Measurements from ENCODE around the gene HTR1D. TPM values are rescaled to one million over a fixed set of nuclear protein-coding genes. Genes with fewer than 3 reads are reported as not detected.

The HTR1D gene
- total RNA-seq, 1 experiment from 2014 or later: 3.5 TPM

DNA sequence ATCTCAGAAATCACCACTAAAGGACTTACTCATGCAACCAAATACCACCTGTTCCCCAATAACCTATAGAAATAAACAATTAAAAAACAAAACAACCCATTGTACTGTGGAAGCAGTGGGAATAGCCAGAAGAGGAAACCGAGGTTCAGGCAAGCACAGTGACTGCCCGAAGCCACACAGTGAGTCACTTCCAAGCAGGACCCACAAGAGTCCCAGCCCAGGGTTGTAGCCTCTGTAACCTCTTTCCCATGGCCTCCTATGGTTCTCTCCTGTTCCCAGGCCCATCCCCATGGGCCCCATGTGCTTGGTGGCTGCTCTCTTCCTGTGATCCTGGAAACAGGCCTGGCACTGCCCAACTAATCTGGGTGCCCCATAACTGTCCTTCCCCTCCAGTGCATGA lies 29.0 kb upstream of the HTR1D start:
- Histone ChIP-seq H3K4me3 (replicated peaks in 1 of 2; ENCODE audit: low read depth in 1 of 2, low read length in 2 of 2) (no peak overlapping the region), H3K9me3 (ENCODE audit: control insufficient read depth in 1 of 2, insufficient read depth in 1 of 2, low read depth in 1 of 2, low read length in 2 of 2) (no peaks in the 10 kb centered on the region), H2AFZ (ENCODE audit: low read depth, low read length, poor library complexity, severe bottlenecking) (no peak overlapping the region), H3K79me2 (ENCODE audit: insufficient read depth, low read length) (no peaks in the 10 kb centered on the region), H3K4me2 (ENCODE audit: low read length) (no peak overlapping the region), H3K36me3 (ENCODE audit: control insufficient read depth in 1 of 2, insufficient read depth in 2 of 2, low read length in 2 of 2) (no peaks in the 10 kb centered on the region), H3K9ac (ENCODE audit: low read length) (no peak overlapping the region), H3K27me3 (ENCODE audit: insufficient read depth, low read length) (no peaks in the 10 kb centered on the region), H3K4me1 (ENCODE audit: control insufficient read depth in 1 of 2, insufficient read depth in 2 of 2, low read length in 2 of 2) (peaks cover 0 to 8% of the 10 kb centered on the region in 2 experiments; a peak in 2 of 4 replicates), H3K27ac (ENCODE audit: low read depth, low read length) (no peak overlapping the region), H3K9me2 (ENCODE audit: insufficient read depth) (no peaks in the 10 kb centered on the region), H4K20me1 (ENCODE audit: insufficient read depth) (no peaks in the 10 kb centered on the region)
- intact Hi-C loops (cut with micrococcal nuclease): no loop called here
- ChIA-PET RAD21 (ENCODE audit: low non-redundant PET in 1 of 2, low total read pairs in 2 of 2, uncharacterized antibody in 2 of 2, unreplicated experiment in 2 of 2) (no interaction called here), POLR2A (no interaction called here), CTCF (no interaction called here)
- DNase-seq (ENCODE audit: low read depth, low spot score) (no peak), ATAC-seq (no peak; the same call in 1 of the 2 replicates)
- no TSS peak for BruUV-seq (replicated peaks)
- no peak for TF ChIP-seq TCF7L2 (IDR thresholded peaks at IDR 0.05; ENCODE audit: borderline replicate concordance, extremely low read depth, insufficient read depth, insufficient read length)

DNA sequence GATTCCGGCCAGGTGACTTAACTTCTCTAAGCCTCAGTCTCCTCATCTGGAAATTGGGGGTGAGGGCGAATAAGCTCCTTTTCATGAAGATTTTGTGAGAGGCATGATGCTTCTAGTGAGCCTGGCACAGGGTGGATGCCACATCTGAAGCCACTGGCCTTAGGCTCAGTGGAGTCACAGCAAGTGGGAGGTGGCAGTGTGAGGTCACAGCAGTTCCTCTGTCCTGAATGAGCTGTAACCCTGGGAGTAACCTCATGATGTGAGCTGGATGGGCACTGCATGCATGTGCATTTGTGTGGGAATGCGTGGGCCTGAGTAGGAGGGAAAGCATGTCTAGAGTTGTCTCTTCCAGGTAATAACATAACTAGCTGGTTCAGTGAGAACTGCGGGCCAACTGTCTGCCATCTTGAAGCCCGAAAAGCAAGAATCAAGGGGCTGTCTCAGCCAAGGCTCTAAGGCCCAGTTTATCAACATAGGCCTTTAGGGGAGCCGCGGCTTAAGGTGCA lies 27.0 kb upstream of the HTR1D start:
- DNase-seq (ENCODE audit: low read depth, low spot score): no peak
- Histone ChIP-seq H3K9me3 (ENCODE audit: control insufficient read depth in 1 of 2, insufficient read depth in 1 of 2, low read depth in 1 of 2, low read length in 2 of 2) (no peaks in the 10 kb centered on the region), H3K79me2 (ENCODE audit: insufficient read depth, low read length) (no peaks in the 10 kb centered on the region), H3K4me2 (ENCODE audit: low read length) (no peak overlapping the region), H3K4me3 (replicated peaks in 1 of 2; ENCODE audit: low read depth in 1 of 2, low read length in 2 of 2) (no peak overlapping the region), H3K4me1 (ENCODE audit: control insufficient read depth in 1 of 2, insufficient read depth in 2 of 2, low read length in 2 of 2) (peaks cover 0 to 8% of the 10 kb centered on the region in 2 experiments; a peak in 2 of 4 replicates), H4K20me1 (ENCODE audit: insufficient read depth) (no peaks in the 10 kb centered on the region), H3K9me2 (ENCODE audit: insufficient read depth) (no peaks in the 10 kb centered on the region), H2AFZ (ENCODE audit: low read depth, low read length, poor library complexity, severe bottlenecking) (no peak overlapping the region), H3K36me3 (ENCODE audit: control insufficient read depth in 1 of 2, insufficient read depth in 2 of 2, low read length in 2 of 2) (no peaks in the 10 kb centered on the region), H3K27me3 (ENCODE audit: insufficient read depth, low read length) (no peaks in the 10 kb centered on the region), H3K9ac (ENCODE audit: low read length) (no peak overlapping the region), H3K27ac (ENCODE audit: low read depth, low read length) (no peak overlapping the region)
- CTCF ChIA-PET: no interaction called here
- POLR2A ChIA-PET: no interaction called here
- TF ChIP-seq TCF7L2 (IDR thresholded peaks at IDR 0.05; ENCODE audit: borderline replicate concordance, extremely low read depth, insufficient read depth, insufficient read length) (no peak), POLR2A (IDR thresholded peaks at IDR 0.05; ENCODE audit: borderline replicate concordance, extremely low read depth, insufficient read depth, insufficient read length) (no peak), ZFX (IDR thresholded peaks at IDR 0.05) (no peak), SIN3A (IDR thresholded peaks at IDR 0.05; ENCODE audit: low read depth) (no peak), CBX3 (IDR thresholded peaks at IDR 0.05; ENCODE audit: low read depth) (no peak), CEBPB (IDR thresholded peaks at IDR 0.05; ENCODE audit: low read depth) (no peak), SRF (IDR thresholded peaks at IDR 0.05; ENCODE audit: low read depth) (no peak), EGR1 (IDR thresholded peaks at IDR 0.05; ENCODE audit: low read depth) (no peak), FOSL1 (IDR thresholded peaks at IDR 0.05; ENCODE audit: low read depth) (no peak), YY1 (IDR thresholded peaks at IDR 0.05; ENCODE audit: extremely low read depth, insufficient replicate concordance, low read depth, low read length) (no peak), SP1 (IDR thresholded peaks at IDR 0.05; ENCODE audit: low read depth) (no peak), RAD21 (IDR thresholded peaks at IDR 0.05; ENCODE audit: low read depth) (no peak), ELF1 (IDR thresholded peaks at IDR 0.05; ENCODE audit: borderline replicate concordance, low read depth) (no peak), JUND (IDR thresholded peaks at IDR 0.05) (no peak), EZH2phosphoT487 (IDR thresholded peaks at IDR 0.05; ENCODE audit: borderline replicate concordance) (no peak), ZNF274 (IDR thresholded peaks at IDR 0.05; ENCODE audit: low read depth, low read length) (no peak)
- TF ChIP-seq, protein P1, sequence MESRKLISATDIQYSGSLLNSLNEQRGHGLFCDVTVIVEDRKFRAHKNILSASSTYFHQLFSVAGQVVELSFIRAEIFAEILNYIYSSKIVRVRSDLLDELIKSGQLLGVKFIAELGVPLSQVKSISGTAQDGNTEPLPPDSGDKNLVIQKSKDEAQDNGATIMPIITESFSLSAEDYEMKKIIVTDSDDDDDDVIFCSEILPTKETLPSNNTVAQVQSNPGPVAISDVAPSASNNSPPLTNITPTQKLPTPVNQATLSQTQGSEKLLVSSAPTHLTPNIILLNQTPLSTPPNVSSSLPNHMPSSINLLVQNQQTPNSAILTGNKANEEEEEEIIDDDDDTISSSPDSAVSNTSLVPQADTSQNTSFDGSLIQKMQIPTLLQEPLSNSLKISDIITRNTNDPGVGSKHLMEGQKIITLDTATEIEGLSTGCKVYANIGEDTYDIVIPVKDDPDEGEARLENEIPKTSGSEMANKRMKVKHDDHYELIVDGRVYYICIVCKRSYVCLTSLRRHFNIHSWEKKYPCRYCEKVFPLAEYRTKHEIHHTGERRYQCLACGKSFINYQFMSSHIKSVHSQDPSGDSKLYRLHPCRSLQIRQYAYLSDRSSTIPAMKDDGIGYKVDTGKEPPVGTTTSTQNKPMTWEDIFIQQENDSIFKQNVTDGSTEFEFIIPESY (IDR thresholded peaks at IDR 0.05; ENCODE audit: extremely low read depth, insufficient replicate concordance, low read length): no peak
- TF ChIP-seq, protein P2, sequence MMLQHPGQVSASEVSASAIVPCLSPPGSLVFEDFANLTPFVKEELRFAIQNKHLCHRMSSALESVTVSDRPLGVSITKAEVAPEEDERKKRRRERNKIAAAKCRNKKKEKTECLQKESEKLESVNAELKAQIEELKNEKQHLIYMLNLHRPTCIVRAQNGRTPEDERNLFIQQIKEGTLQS (IDR thresholded peaks at IDR 0.05): no peak
- TF ChIP-seq, protein P3, sequence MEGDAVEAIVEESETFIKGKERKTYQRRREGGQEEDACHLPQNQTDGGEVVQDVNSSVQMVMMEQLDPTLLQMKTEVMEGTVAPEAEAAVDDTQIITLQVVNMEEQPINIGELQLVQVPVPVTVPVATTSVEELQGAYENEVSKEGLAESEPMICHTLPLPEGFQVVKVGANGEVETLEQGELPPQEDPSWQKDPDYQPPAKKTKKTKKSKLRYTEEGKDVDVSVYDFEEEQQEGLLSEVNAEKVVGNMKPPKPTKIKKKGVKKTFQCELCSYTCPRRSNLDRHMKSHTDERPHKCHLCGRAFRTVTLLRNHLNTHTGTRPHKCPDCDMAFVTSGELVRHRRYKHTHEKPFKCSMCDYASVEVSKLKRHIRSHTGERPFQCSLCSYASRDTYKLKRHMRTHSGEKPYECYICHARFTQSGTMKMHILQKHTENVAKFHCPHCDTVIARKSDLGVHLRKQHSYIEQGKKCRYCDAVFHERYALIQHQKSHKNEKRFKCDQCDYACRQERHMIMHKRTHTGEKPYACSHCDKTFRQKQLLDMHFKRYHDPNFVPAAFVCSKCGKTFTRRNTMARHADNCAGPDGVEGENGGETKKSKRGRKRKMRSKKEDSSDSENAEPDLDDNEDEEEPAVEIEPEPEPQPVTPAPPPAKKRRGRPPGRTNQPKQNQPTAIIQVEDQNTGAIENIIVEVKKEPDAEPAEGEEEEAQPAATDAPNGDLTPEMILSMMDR (IDR thresholded peaks at IDR 0.05 in 2 of 3, conservative IDR thresholded peaks at IDR 0.05 in 1 of 3; ENCODE audit: borderline replicate concordance in 1 of 3, insufficient read depth in 1 of 3, low read depth in 2 of 3, low read length in 2 of 3): no peak
- intact Hi-C loops (cut with micrococcal nuclease): no loop called here
- BruUV-seq (replicated peaks): no TSS peak
- ATAC-seq: no peak
- RAD21 ChIA-PET (ENCODE audit: low non-redundant PET in 1 of 2, low total read pairs in 2 of 2, uncharacterized antibody in 2 of 2, unreplicated experiment in 2 of 2): no interaction called here
